UCSD-AML1 (cell line): Measurements from ENCODE around the gene MVK.

Experiments used
- DNase-seq: peaks from one replicate; lab custom pipeline; 2025; ENCODE audit not compliant: unreplicated experiment; lab: John Stamatoyannopoulos, UW

The MVK gene

GRCh38 chr12:109544955-109545531 lies 28.6 kb upstream of the MVK start:
- no peak for DNase-seq

- no peak for DNase-seq
Observed at GRCh38 chr12:109545826-109546225, 27.8 kb upstream of the MVK start.

GRCh38 chr12:109547286-109547685 lies 26.3 kb upstream of the MVK start:
- no peak for DNase-seq

- no peak for DNase-seq
Observed at GRCh38 chr12:109548258-109548657, 25.3 kb upstream of the MVK start.

- no peak for DNase-seq
Observed at GRCh38 chr12:109549613-109550270, 23.9 kb upstream of the MVK start.

- no peak for DNase-seq
Observed at GRCh38 chr12:109550281-109550680, 23.3 kb upstream of the MVK start.

- no peak for DNase-seq
Observed at GRCh38 chr12:109551108-109551507, 22.5 kb upstream of the MVK start.

GRCh38 chr12:109552971-109553370 lies 20.6 kb upstream of the MVK start:
- DNase-seq: no peak

GRCh38 chr12:109553483-109553882 lies 20.1 kb upstream of the MVK start:
- no peak for DNase-seq

GRCh38 chr12:109553906-109554500 lies 19.6 kb upstream of the MVK start:
- no peak for DNase-seq

GRCh38 chr12:109554761-109555160 lies 18.8 kb upstream of the MVK start:
- no peak for DNase-seq

GRCh38 chr12:109555431-109556315 lies 17.9 kb upstream of the MVK start:
- no peak for DNase-seq

GRCh38 chr12:109557200-109557599 lies 16.4 kb upstream of the MVK start:
- no peak for DNase-seq

- no peak for DNase-seq
Observed at GRCh38 chr12:109557805-109558204, 15.8 kb upstream of the MVK start.

- DNase-seq: no peak
Observed at GRCh38 chr12:109558374-109559199, 15.0 kb upstream of the MVK start.

- no peak for DNase-seq
Observed at GRCh38 chr12:109559200-109559505, 14.4 kb upstream of the MVK start.

- no peak for DNase-seq
Observed at GRCh38 chr12:109559601-109560000, 14.0 kb upstream of the MVK start.

- DNase-seq: no peak
Observed at GRCh38 chr12:109560867-109561710, 12.5 kb upstream of the MVK start.

GRCh38 chr12:109561711-109562030 lies 11.9 kb upstream of the MVK start:
- no peak for DNase-seq

GRCh38 chr12:109562871-109563270 lies 10.7 kb upstream of the MVK start:
- no peak for DNase-seq
